ENCODE measurements around the gene EPPIN.
"Not testable (repeated sequence)": the region's sequence is repeated elsewhere in the genome, so short reads cannot be mapped to it uniquely, and the experiment has no call there.

Gene EPPIN

GRCh38 chr20:45547206-45547770, at the start of gene EPPIN:
Gene EPPIN, minus strand, starts transcription at chr20:45547401. Its CDS starts 44 bp downstream, at chr20:45547357.
- Histone ChIP-seq H3K4me1 (ENCODE audit: control insufficient read depth, insufficient read depth, low read length) (no peaks in the 10 kb centered on the region), H3K27me3 (ENCODE audit: control insufficient read depth, insufficient read depth, low read length) (no peaks in the 10 kb centered on the region), H3K4me3 (ENCODE audit: low read length) (no peak within 1 kb of the TSS), H3K36me3 (ENCODE audit: control insufficient read depth, insufficient read depth, low read length) (no peaks in the 10 kb centered on the region), H3K27ac (ENCODE audit: low read length) (no peak within 1 kb of the TSS), H3K9me3 (ENCODE audit: control insufficient read depth, insufficient read depth, low read length) (no peaks in the 10 kb centered on the region)
- WGBS (ENCODE audit: insufficient coverage, insufficient read length), result no CpG with 5 or more reads among the region's 6 CpGs
- DNase-seq (ENCODE audit: low read depth, low spot score), result no peak

DNA sequence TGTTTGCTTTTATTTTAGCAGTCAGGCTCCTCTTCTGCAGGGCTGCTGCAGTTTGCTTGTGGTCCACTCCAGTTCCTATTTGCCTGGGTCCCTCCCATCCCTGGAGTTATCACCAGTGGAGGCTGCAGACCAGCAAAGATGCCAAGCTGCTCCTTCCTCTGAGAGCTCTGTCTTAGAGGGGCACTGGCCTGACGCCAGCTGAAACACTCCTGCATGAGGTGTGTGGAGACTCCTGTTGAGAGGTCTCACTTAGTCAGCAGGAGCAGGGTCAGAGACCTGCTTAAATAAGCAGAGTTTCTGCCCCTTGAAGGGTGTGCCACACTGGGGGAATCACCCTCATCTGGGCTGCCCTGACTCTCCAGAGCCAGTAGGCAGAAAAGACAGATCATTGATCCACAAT, 48.0 kb upstream of the EPPIN start:
- H3K27me3 ChIP-seq (ENCODE audit: control insufficient read depth, insufficient read depth, low read length), result no peaks in the 10 kb centered on the region
- no peak for DNase-seq (ENCODE audit: low read depth, low spot score)
- H3K36me3 ChIP-seq (ENCODE audit: control insufficient read depth, insufficient read depth, low read length), result no peaks in the 10 kb centered on the region
- no peak overlapping the region for H3K4me3 ChIP-seq (ENCODE audit: low read length)
- H3K9me3 ChIP-seq (ENCODE audit: control insufficient read depth, insufficient read depth, low read length), result no peaks in the 10 kb centered on the region
- no CpG with 5 or more reads among the region's 1 CpG for WGBS (ENCODE audit: insufficient coverage, insufficient read length)
- no peak overlapping the region for H3K27ac ChIP-seq (ENCODE audit: low read length)
- H3K4me1 ChIP-seq (ENCODE audit: control insufficient read depth, insufficient read depth, low read length), result no peaks in the 10 kb centered on the region

DNA sequence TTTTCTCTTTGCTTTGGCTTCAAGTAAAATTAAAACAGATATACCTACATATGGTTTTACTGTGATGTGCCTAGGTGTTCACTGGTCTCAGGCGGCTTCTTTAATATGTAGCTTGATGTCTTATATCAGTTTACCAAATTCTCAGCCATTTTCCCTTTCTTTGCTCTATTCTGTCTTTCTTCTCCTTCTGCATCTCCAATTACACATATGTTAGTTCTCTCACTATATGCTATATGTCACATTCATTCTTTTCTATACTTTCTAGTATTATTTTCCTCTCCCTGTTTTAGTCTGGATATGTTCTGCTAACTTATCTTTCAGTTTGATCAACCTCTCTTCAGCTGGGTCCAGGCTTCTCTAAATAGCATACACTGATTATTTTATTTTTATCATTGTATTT, 46.3 kb upstream of the EPPIN start:
- Histone ChIP-seq H3K36me3 (ENCODE audit: control insufficient read depth, insufficient read depth, low read length) (no peaks in the 10 kb centered on the region), H3K9me3 (ENCODE audit: control insufficient read depth, insufficient read depth, low read length) (no peaks in the 10 kb centered on the region), H3K27me3 (ENCODE audit: control insufficient read depth, insufficient read depth, low read length) (no peaks in the 10 kb centered on the region), H3K4me1 (ENCODE audit: control insufficient read depth, insufficient read depth, low read length) (no peaks in the 10 kb centered on the region), H3K27ac (ENCODE audit: low read length) (no peak overlapping the region), H3K4me3 (ENCODE audit: low read length) (no peak overlapping the region)
- no peak for DNase-seq (ENCODE audit: low read depth, low spot score)
- WGBS (ENCODE audit: insufficient coverage, insufficient read length), result no CpG with 5 or more reads among the region's 1 CpG

DNA sequence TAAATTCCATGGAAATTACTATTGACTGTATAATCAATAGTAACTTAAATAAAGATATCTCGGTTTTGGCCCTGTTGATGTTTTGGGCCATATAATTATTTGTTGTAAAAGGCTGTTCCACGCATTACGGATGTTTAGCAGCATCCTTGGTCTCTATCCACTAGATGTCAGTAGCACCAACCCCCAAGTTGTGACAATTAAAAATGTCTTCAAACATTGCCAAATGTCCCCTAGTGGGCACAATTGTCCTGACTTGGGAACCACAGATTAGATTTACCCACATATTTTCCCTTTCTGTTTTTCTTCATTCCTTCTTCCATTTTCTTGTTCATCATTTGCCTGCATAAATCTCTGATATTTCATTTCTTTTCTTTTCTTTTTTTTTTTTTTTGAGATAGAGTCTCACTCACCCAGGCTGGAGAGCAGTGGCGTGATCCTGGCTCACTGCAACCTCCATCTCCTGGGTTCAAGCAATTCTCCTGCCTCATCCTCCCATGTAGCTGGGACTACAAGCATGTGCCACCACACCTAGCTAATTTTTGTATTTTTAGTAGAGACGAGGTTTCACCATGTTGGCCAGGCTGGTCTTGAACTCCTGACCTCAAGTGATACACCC, 45.5 kb upstream of the EPPIN start:
- no peak overlapping the region for H3K27ac ChIP-seq (ENCODE audit: low read length)
- no peaks in the 10 kb centered on the region for H3K9me3 ChIP-seq (ENCODE audit: control insufficient read depth, insufficient read depth, low read length)
- WGBS (ENCODE audit: insufficient coverage, insufficient read length), result no CpG with 5 or more reads among the region's 5 CpGs
- no peaks in the 10 kb centered on the region for H3K4me1 ChIP-seq (ENCODE audit: control insufficient read depth, insufficient read depth, low read length)
- H3K4me3 ChIP-seq (ENCODE audit: low read length), result no peak overlapping the region
- no peaks in the 10 kb centered on the region for H3K36me3 ChIP-seq (ENCODE audit: control insufficient read depth, insufficient read depth, low read length)
- H3K27me3 ChIP-seq (ENCODE audit: control insufficient read depth, insufficient read depth, low read length), result no peaks in the 10 kb centered on the region
- peak; percentile 47 for DNase-seq (ENCODE audit: low read depth, low spot score)

DNA sequence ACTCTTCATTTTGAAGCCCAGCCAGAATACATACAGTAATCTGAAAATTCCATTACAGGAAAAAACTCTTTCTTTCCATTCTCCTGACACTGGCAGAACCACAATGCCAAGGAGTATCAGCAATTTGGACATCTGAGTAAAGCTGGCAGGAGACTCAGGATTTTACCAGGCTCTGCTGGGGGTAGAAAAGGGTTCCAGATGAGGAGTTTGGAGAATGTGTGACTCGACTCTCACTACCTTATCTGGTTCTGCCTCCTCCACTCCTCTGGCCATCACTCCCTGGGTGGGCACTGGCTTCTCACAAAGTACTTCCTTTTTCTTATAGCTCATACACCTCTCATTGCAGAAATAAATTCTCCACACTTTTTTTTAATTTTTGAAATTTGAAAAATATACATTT, 42.5 kb upstream of the EPPIN start:
- Histone ChIP-seq H3K27ac (ENCODE audit: low read length) (no peak overlapping the region), H3K9me3 (ENCODE audit: control insufficient read depth, insufficient read depth, low read length) (no peaks in the 10 kb centered on the region), H3K27me3 (ENCODE audit: control insufficient read depth, insufficient read depth, low read length) (no peaks in the 10 kb centered on the region), H3K4me1 (ENCODE audit: control insufficient read depth, insufficient read depth, low read length) (no peaks in the 10 kb centered on the region), H3K36me3 (ENCODE audit: control insufficient read depth, insufficient read depth, low read length) (no peaks in the 10 kb centered on the region), H3K4me3 (ENCODE audit: low read length) (no peak overlapping the region)
- no CpG with 5 or more reads among the region's 1 CpG for WGBS (ENCODE audit: insufficient coverage, insufficient read length)
- no peak for DNase-seq (ENCODE audit: low read depth, low spot score)

GRCh38 chr20:45588800-45589199, 41.6 kb upstream of the EPPIN start:
- H3K27me3 ChIP-seq (ENCODE audit: control insufficient read depth, insufficient read depth, low read length), result no peaks in the 10 kb centered on the region
- no peak overlapping the region for H3K4me3 ChIP-seq (ENCODE audit: low read length)
- H3K36me3 ChIP-seq (ENCODE audit: control insufficient read depth, insufficient read depth, low read length), result no peaks in the 10 kb centered on the region
- H3K27ac ChIP-seq (ENCODE audit: low read length), result no peak overlapping the region
- no peaks in the 10 kb centered on the region for H3K4me1 ChIP-seq (ENCODE audit: control insufficient read depth, insufficient read depth, low read length)
- no peak for DNase-seq (ENCODE audit: low read depth, low spot score)
- no CpG with 5 or more reads among the region's 2 CpGs for WGBS (ENCODE audit: insufficient coverage, insufficient read length)
- H3K9me3 ChIP-seq (ENCODE audit: control insufficient read depth, insufficient read depth, low read length), result no peaks in the 10 kb centered on the region

- not testable (repeated sequence) for H3K27ac ChIP-seq (ENCODE audit: low read length); DNase-seq (ENCODE audit: low read depth, low spot score); H3K4me3 ChIP-seq (ENCODE audit: low read length); H3K36me3 ChIP-seq (ENCODE audit: control insufficient read depth, insufficient read depth, low read length); H3K9me3 ChIP-seq (ENCODE audit: control insufficient read depth, insufficient read depth, low read length); H3K4me1 ChIP-seq (ENCODE audit: control insufficient read depth, insufficient read depth, low read length); H3K27me3 ChIP-seq (ENCODE audit: control insufficient read depth, insufficient read depth, low read length)
- no CpG with 5 or more reads among the region's 5 CpGs for WGBS (ENCODE audit: insufficient coverage, insufficient read length)
These were observed 38.8 kb upstream of the EPPIN start for GRCh38 chr20:45585986-45586385.

DNA sequence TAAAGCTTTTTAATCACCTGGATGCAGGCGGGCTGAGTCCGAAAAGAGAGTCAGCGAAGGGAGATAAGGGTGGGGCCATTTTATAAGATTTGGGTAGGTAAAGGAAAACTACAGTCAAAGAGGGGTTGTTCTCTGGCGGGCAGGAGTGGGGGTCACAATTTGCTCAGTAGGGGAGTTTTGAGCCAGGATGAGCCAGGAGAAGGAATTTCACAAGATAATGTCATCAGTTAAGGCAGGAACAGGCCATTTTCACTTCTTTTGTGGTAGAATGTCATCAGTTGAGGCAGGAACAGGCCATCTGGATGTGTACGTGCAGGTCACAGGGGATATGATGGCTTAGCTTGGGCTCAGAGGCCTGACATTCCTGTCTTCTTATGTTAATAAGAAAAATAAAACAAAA, 37.1 kb upstream of the EPPIN start:
- not testable (repeated sequence) for H3K4me1 ChIP-seq (ENCODE audit: control insufficient read depth, insufficient read depth, low read length); H3K27ac ChIP-seq (ENCODE audit: low read length); H3K36me3 ChIP-seq (ENCODE audit: control insufficient read depth, insufficient read depth, low read length); H3K27me3 ChIP-seq (ENCODE audit: control insufficient read depth, insufficient read depth, low read length); DNase-seq (ENCODE audit: low read depth, low spot score); H3K4me3 ChIP-seq (ENCODE audit: low read length); H3K9me3 ChIP-seq (ENCODE audit: control insufficient read depth, insufficient read depth, low read length)
- no CpG with 5 or more reads among the region's 5 CpGs for WGBS (ENCODE audit: insufficient coverage, insufficient read length)

- no peaks in the 10 kb centered on the region for H3K9me3 ChIP-seq (ENCODE audit: control insufficient read depth, insufficient read depth, low read length)
- DNase-seq (ENCODE audit: low read depth, low spot score), result no peak
- WGBS (ENCODE audit: insufficient coverage, insufficient read length), result no CpG with 5 or more reads among the region's 3 CpGs
- H3K4me3 ChIP-seq (ENCODE audit: low read length), result no peak overlapping the region
- no peak overlapping the region for H3K27ac ChIP-seq (ENCODE audit: low read length)
- 0 out of 2 replicates have a peak, but pooled peaks cover 3% of the 10 kb centered on the region for H3K4me1 ChIP-seq (ENCODE audit: control insufficient read depth, insufficient read depth, low read length)
- H3K27me3 ChIP-seq (ENCODE audit: control insufficient read depth, insufficient read depth, low read length), result no peaks in the 10 kb centered on the region
- no peaks in the 10 kb centered on the region for H3K36me3 ChIP-seq (ENCODE audit: control insufficient read depth, insufficient read depth, low read length)
These were observed 36.3 kb upstream of the EPPIN start for GRCh38 chr20:45583502-45583901.

- Histone ChIP-seq H3K36me3 (ENCODE audit: control insufficient read depth, insufficient read depth, low read length) (no peaks in the 10 kb centered on the region), H3K4me1 (ENCODE audit: control insufficient read depth, insufficient read depth, low read length) (0 out of 2 replicates have a peak, but pooled peaks cover 5% of the 10 kb centered on the region), H3K4me3 (ENCODE audit: low read length) (no peak overlapping the region), H3K27me3 (ENCODE audit: control insufficient read depth, insufficient read depth, low read length) (no peaks in the 10 kb centered on the region), H3K27ac (ENCODE audit: low read length) (no peak overlapping the region), H3K9me3 (ENCODE audit: control insufficient read depth, insufficient read depth, low read length) (no peaks in the 10 kb centered on the region)
- no peak for DNase-seq (ENCODE audit: low read depth, low spot score)
These were observed 34.5 kb upstream of the EPPIN start for GRCh38 chr20:45581702-45582101.

- no peak for DNase-seq (ENCODE audit: low read depth, low spot score)
- Histone ChIP-seq H3K4me3 (ENCODE audit: low read length) (no peak within 1 kb of the TSS), H3K9me3 (ENCODE audit: control insufficient read depth, insufficient read depth, low read length) (no peaks in the 10 kb centered on the region), H3K4me1 (ENCODE audit: control insufficient read depth, insufficient read depth, low read length) (peaks cover 6% of the 10 kb centered on the region; the same call in 1 of the 2 replicates), H3K27me3 (ENCODE audit: control insufficient read depth, insufficient read depth, low read length) (no peaks in the 10 kb centered on the region), H3K27ac (ENCODE audit: low read length) (no peak within 1 kb of the TSS), H3K36me3 (ENCODE audit: control insufficient read depth, insufficient read depth, low read length) (no peaks in the 10 kb centered on the region)
- WGBS (ENCODE audit: insufficient coverage, insufficient read length), result no CpG with 5 or more reads among the region's 4 CpGs
These were observed 32.0 kb upstream of the EPPIN start, which contains the start of gene WFDC8 for GRCh38 chr20:45579184-45579583. Gene WFDC8, minus strand, starts transcription at chr20:45579284. Its CDS starts 37 bp downstream, at chr20:45579247.
